Mesothelial cell of epicardium (in vitro differentiated cells): ENCODE data around the gene FAM50B. TPM values are rescaled to one million over a fixed set of nuclear protein-coding genes. Genes with fewer than 3 reads are reported as not detected.

Experiments used
- DNase-seq, 2 experiments: peaks; one replicate each; pipeline ENCODE4 v3.0.0; 2021; ENCODE audit warnings: low spot score in 2 of 2; ENCODE audit not compliant: unreplicated experiment in 2 of 2
- H3K27ac Mint-ChIP-seq: 2 replicates; pipeline ENCODE4 v1.8.0; 2021; ENCODE audit warnings: mixed read lengths
- H3K27me3 Mint-ChIP-seq: 2 replicates; pipeline ENCODE4 v1.8.0; 2021; ENCODE audit warnings: low read depth, mixed read lengths
- H3K36me3 Mint-ChIP-seq: 2 replicates; pipeline ENCODE4 v1.8.0; 2021; ENCODE audit warnings: mixed read lengths
- H3K4me1 Mint-ChIP-seq: 2 replicates; pipeline ENCODE4 v1.8.0; 2021; ENCODE audit warnings: mixed read lengths
- H3K4me3 Mint-ChIP-seq: 2 replicates; pipeline ENCODE4 v1.8.0; 2021; ENCODE audit warnings: mild to moderate bottlenecking, moderate library complexity, mixed read lengths
- H3K9me3 Mint-ChIP-seq: 2 replicates; pipeline ENCODE4 v1.8.0; 2021; ENCODE audit warnings: mixed read lengths
- CTCF ChIP-seq: fragments of 200-600 bp; sonication (generic); IDR thresholded peaks from one replicate; pipeline ENCODE4 v1.5.0; 2021; ENCODE audit warnings: antibody characterized with exemption; ENCODE audit not compliant: unreplicated experiment
- total RNA-seq: library from RNA; stranded (reverse); gene quantifications from 3 replicates; pipeline ENCODE4 v1.2.1, GENCODE V29; 2021

Gene FAM50B
- total RNA-seq, 1 donor from 2014 or later: 7.0 TPM

DNA sequence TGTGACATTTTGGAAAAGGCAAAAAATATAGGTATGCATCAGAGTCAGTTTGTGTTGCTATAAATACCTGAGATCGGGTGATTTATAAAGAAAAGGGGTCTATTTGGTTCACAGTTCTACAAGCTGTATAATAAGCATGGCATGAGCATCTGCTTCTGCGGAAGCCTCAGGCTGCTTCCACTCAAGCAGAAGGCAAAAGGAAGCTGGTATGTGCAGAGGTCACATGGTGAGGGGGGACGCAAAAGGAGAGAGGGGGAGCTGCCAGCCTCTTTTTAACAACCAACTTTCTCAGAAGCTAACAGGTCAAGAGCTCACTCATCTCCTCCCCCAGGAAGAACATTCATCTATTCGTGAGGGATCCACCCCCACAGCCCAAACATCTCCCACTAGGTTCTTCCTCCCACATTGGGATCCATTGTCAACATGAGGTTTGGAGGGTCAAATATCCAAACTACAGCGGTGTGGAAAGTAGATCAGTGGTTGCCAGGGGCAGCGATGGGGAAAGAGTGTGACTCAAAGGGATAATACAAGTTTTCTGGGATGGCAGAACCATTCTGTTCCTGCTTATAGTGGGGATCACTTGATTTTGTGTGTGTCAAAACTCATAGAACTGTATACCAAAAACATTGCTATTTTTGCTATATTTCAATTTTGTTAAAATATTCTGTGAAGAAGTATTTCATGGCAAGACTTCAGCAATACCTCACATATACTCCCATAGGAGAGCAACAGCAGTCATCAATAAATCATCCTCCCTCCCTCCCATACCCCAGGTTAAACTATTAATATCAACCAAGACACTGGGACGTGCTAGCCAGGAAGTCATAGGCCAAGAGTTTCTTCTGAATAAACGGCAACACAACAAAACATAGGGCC lies 9.9 kb upstream of the FAM50B start:
- Mint-ChIP-seq H3K36me3 (no peaks in the 10 kb centered on the region), H3K27me3 (no peaks in the 10 kb centered on the region), H3K9me3 (no peaks in the 10 kb centered on the region), H3K4me1 (peaks cover 44% of the 10 kb centered on the region), H3K27ac (no peak overlapping the region), H3K4me3 (no peak overlapping the region)
- TF ChIP-seq CTCF: no peak
- DNase-seq: no peak

- no peaks in the 10 kb centered on the region for H3K27me3 Mint-ChIP-seq
- H3K4me3 Mint-ChIP-seq: no peak overlapping the region
- DNase-seq: no peak
- peak overlapping the region; percentile 50 for H3K27ac Mint-ChIP-seq
- no peaks in the 10 kb centered on the region for H3K36me3 Mint-ChIP-seq
- TF ChIP-seq CTCF: no peak
- H3K9me3 Mint-ChIP-seq: no peaks in the 10 kb centered on the region
- H3K4me1 Mint-ChIP-seq: peaks cover 44% of the 10 kb centered on the region
Measured at GRCh38 chr6:3841066-3841454, 8.1 kb upstream of the FAM50B start.

- DNase-seq: no peak
Measured at GRCh38 chr6:3841711-3842565, 7.2 kb upstream of the FAM50B start.

GRCh38 chr6:3843379-3844096 lies 5.6 kb upstream of the FAM50B start:
- no peak for TF ChIP-seq CTCF
- no peak for DNase-seq
- H3K4me1 Mint-ChIP-seq: peaks cover 47% of the 10 kb centered on the region
- H3K9me3 Mint-ChIP-seq: no peaks in the 10 kb centered on the region
- peak overlapping the region; percentile 57 for H3K27ac Mint-ChIP-seq
- no peak overlapping the region for H3K4me3 Mint-ChIP-seq
- no peaks in the 10 kb centered on the region for H3K36me3 Mint-ChIP-seq
- no peaks in the 10 kb centered on the region for H3K27me3 Mint-ChIP-seq

More at GRCh38 chr6:3841711-3842565, 7.2 kb upstream of the FAM50B start:
- H3K36me3 Mint-ChIP-seq: no peaks in the 10 kb centered on the region
- H3K4me1 Mint-ChIP-seq: peaks cover 44% of the 10 kb centered on the region
- H3K27me3 Mint-ChIP-seq: no peaks in the 10 kb centered on the region
- H3K27ac Mint-ChIP-seq: peak overlapping the region; percentile 45
- no peak overlapping the region for H3K4me3 Mint-ChIP-seq
- no peak for TF ChIP-seq CTCF
- H3K9me3 Mint-ChIP-seq: no peaks in the 10 kb centered on the region

- H3K4me1 Mint-ChIP-seq: peaks cover 46% of the 10 kb centered on the region
- H3K9me3 Mint-ChIP-seq: no peaks in the 10 kb centered on the region
- no peak overlapping the region for H3K27ac Mint-ChIP-seq
Measured at GRCh38 chr6:3844097-3844463, 5.1 kb upstream of the FAM50B start.

More at GRCh38 chr6:3844097-3844463, 5.1 kb upstream of the FAM50B start:
- TF ChIP-seq CTCF: no peak
- Mint-ChIP-seq H3K36me3 (no peaks in the 10 kb centered on the region), H3K4me3 (no peak overlapping the region), H3K27me3 (no peaks in the 10 kb centered on the region)
- no peak for DNase-seq
